HG03558 (cell line): ENCODE measurements around the gene ARHGAP22.

Experiments used
- ATAC-seq: cut with Tn5 transposase; IDR thresholded peaks from one replicate; pipeline ENCODE4 v1.9.1; 2021; ENCODE audit warnings: moderate number of reproducible peaks; ENCODE audit not compliant: unreplicated experiment; ENCODE audit errors: extremely low read depth

The ARHGAP22 gene

GRCh38 chr10:48414160-48414559, 190.7 kb downstream of the ARHGAP22 start:
- no peak for ATAC-seq

DNA sequence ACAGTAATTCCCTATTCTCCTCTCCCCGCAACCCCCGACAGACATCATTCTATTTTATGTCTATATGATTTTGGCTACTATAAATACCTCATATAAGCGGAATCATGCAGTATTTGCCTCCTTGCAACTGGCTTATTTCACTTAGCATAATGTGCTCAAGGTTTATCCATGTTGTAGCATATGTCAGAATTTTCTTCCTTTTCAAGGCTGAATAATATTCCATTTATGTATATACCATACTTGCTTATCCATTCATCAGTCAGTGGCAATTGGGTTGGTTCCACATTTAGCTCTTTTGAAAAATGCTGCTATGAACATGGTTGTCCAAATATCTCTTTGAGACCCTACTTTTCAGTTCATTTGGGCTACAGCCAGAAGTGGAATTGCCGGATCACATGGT, 191.9 kb downstream of the ARHGAP22 start:
- no peak for ATAC-seq

- ATAC-seq = no peak
Measured at GRCh38 chr10:48412081-48412480, 192.8 kb downstream of the ARHGAP22 start.

DNA sequence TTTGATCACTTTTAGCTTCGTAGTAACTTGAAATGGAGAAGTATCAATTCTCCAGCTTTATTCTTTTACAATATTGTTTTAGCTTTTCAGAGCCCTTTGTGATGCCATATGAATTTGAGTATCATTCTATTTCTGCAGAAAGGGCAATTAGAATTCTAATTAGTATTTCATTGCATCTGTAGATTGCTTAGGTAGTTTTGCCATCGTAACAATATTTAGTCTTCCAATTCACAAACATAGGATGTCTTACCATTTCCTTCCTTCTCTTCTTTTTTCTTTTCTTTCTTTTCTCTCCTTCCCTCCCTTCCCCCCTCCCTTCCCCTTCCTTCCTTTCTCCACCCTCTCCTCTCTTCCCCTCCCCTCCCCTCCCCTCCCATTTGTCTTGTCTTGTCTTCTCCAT, 193.4 kb downstream of the ARHGAP22 start:
- no peak for ATAC-seq

GRCh38 chr10:48410503-48410902, 194.4 kb downstream of the ARHGAP22 start:
- no peak for ATAC-seq

DNA sequence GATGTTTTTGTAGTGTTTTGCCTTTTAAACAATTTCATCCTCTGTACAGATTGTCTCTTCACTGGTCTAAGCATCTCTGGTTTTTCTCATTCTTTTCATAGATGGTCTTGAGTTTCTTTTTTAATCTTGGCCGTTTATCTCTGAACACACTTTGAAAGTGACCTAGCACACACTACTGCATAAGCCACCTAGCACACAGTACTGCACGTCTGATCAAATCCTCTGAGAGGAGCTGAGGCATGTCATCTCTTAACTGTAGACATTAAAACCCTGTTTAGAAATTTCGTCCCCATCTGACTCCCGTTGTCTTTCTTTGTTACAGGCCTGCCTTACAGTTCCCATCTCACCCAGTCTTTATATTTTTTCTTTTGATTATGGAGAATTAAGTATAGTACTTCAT, 198.2 kb downstream of the ARHGAP22 start:
- no peak for ATAC-seq

- ATAC-seq = no peak
Measured at GRCh38 chr10:48406204-48406603, 198.7 kb downstream of the ARHGAP22 start.

GRCh38 chr10:48404646-48405045, 200.2 kb downstream of the ARHGAP22 start:
- ATAC-seq = no peak

- no peak for ATAC-seq
Measured at GRCh38 chr10:48400850-48401220, 204.0 kb downstream of the ARHGAP22 start.

GRCh38 chr10:48400129-48400849, 204.6 kb downstream of the ARHGAP22 start:
- ATAC-seq = no peak

- ATAC-seq = no peak
Measured at GRCh38 chr10:48399551-48399950, 205.3 kb downstream of the ARHGAP22 start.

- no peak for ATAC-seq
Measured at GRCh38 chr10:48399056-48399541, 205.8 kb downstream of the ARHGAP22 start.

- ATAC-seq = no peak
Measured at GRCh38 chr10:48398261-48398660, 206.6 kb downstream of the ARHGAP22 start.
